Natural killer cell (primary cell): ENCODE data around the gene CPAMD8. TPM values are rescaled to one million over a fixed set of nuclear protein-coding genes. Genes with fewer than 3 reads are reported as not detected.

Experiments used
- ATAC-seq, 3 donors: fragments of 150-1000 bp in 2 of 3; fragments of 200-7000 bp in 1 of 3; cut with Tn5 transposase; 1 replicate in 1 of 3; 2 replicates in 2 of 3; pipeline ENCODE4 v1.10.0; 2021; ENCODE audit warnings: mild to moderate bottlenecking in 2 of 3, moderate library complexity in 2 of 3
- DNase-seq, 2 donors: peaks; one replicate each; pipeline versions ENCODE4 v3.0.0 to v3.0.0-alpha.2; 2013 to 2021; ENCODE audit warnings: mixed read lengths in 1 of 2
- H3K27ac ChIP-seq: one replicate; pipeline ENCODE4 v1.5.1; 2013; ENCODE audit warnings: mild to moderate bottlenecking, low read length
- H3K27me3 ChIP-seq: one replicate; pipeline ENCODE4 v1.6.1; 2013; ENCODE audit warnings: low read length; ENCODE audit not compliant: control insufficient read depth, insufficient read depth
- H3K36me3 ChIP-seq: one replicate; pipeline ENCODE4 v1.6.1; 2013; ENCODE audit warnings: low read length; ENCODE audit not compliant: control insufficient read depth, insufficient read depth
- H3K4me1 ChIP-seq: one replicate; pipeline ENCODE4 v1.6.1; 2013; ENCODE audit warnings: low read length; ENCODE audit not compliant: control insufficient read depth, insufficient read depth
- H3K4me3 ChIP-seq: one replicate; pipeline ENCODE4 v1.5.1; 2013; ENCODE audit warnings: low read length
- H3K9me3 ChIP-seq: one replicate; pipeline ENCODE4 v1.6.1; 2013; ENCODE audit warnings: low read length; ENCODE audit not compliant: control insufficient read depth, insufficient read depth
- H3K27ac Mint-ChIP-seq, 2 donors: one replicate each; pipeline ENCODE4 v1.8.0; 2022; ENCODE audit warnings: mild to moderate bottlenecking in 2 of 2, mixed read lengths in 2 of 2, moderate library complexity in 1 of 2
- H3K27me3 Mint-ChIP-seq, 2 donors: one replicate each; pipeline ENCODE4 v1.8.0; 2022; ENCODE audit warnings: low read depth in 2 of 2, mixed read lengths in 2 of 2
- H3K36me3 Mint-ChIP-seq: one replicate; pipeline ENCODE4 v1.8.0; 2022; ENCODE audit warnings: mixed read lengths
- H3K4me1 Mint-ChIP-seq, 2 donors: one replicate each; pipeline ENCODE4 v1.8.0; 2022; ENCODE audit warnings: mixed read lengths in 2 of 2
- H3K4me3 Mint-ChIP-seq: one replicate; pipeline ENCODE4 v1.8.0; 2022; ENCODE audit warnings: mild to moderate bottlenecking, moderate library complexity, mixed read lengths
- H3K9me3 Mint-ChIP-seq, 2 donors: one replicate each; pipeline ENCODE4 v1.8.0; 2022; ENCODE audit warnings: mixed read lengths in 2 of 2
- CTCF ChIP-seq: fragments of 200-600 bp; IDR thresholded peaks from one replicate; pipeline ENCODE4 v1.8.0; 2022; ENCODE audit warnings: antibody characterized with exemption
- WGBS: methylation state at CpG from one replicate; pipeline ENCODE4 v1.1.7; 2013; ENCODE audit warnings: missing lambda C conversion rate; ENCODE audit not compliant: insufficient coverage; 5-methylcytosine and 5-hydroxymethylcytosine counted together
- intact Hi-C: fragments of 100-400 bp; cut with micrococcal nuclease; formaldehyde crosslinking; loops from one replicate; pipeline ENCODE4 v1.14.2; 2022
- total RNA-seq, 4 donors: library from RNA; stranded (reverse); fragments of 120-200 nt in 1 of 4; gene quantifications; one replicate each; pipeline versions ENCODE4 v1.2.3 to v1.2.4, GENCODE V29; 2013 to 2022

Gene CPAMD8
- total RNA-seq, 3 donors from 2014 or later (not counting 1 experiment from before 2014, with no cell fraction given): 3.6 to 4.9 (median 4.7) TPM

DNA sequence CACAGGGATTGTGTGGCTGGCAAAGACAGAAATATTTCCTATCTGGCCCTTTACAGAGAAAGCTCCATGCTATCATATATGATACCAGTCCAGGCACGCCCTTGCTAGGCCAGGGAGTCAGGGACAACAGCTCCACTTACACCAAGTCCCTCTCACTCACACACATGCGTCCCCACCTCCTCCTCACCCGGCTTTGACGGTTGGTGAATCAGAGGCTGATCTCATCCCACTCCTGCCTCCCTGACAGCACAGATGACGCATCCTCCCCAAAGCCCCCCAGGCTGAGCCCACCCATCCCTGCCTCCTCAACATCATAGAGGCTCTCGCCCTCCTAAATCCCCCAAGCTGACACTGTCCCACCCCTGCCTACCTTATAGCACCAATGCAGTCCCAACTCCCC lies 75.1 kb downstream of the CPAMD8 start:
- no peaks in the 10 kb centered on the region for H3K36me3 ChIP-seq
- H3K4me1 Mint-ChIP-seq: no peaks in the 10 kb centered on the region
- H3K4me3 Mint-ChIP-seq: no peak overlapping the region
- H3K27ac Mint-ChIP-seq: no peak overlapping the region
- H3K4me3 ChIP-seq: no peak overlapping the region
- ATAC-seq (no peak), DNase-seq (no peak)
- H3K9me3 Mint-ChIP-seq: peaks cover 0 to 2% of the 10 kb centered on the region in 2 donors
- H3K27me3 Mint-ChIP-seq: peaks cover 7 to 29% of the 10 kb centered on the region in 2 donors
- no peaks in the 10 kb centered on the region for H3K9me3 ChIP-seq
- H3K27ac ChIP-seq: no peak overlapping the region
- TF ChIP-seq CTCF: no peak
- intact Hi-C loops: no loop called here
- WGBS: 90% methylated on average over 6 of the region's 6 CpGs
- no peaks in the 10 kb centered on the region for H3K36me3 Mint-ChIP-seq
- H3K27me3 ChIP-seq: no peaks in the 10 kb centered on the region
- no peaks in the 10 kb centered on the region for H3K4me1 ChIP-seq

DNA sequence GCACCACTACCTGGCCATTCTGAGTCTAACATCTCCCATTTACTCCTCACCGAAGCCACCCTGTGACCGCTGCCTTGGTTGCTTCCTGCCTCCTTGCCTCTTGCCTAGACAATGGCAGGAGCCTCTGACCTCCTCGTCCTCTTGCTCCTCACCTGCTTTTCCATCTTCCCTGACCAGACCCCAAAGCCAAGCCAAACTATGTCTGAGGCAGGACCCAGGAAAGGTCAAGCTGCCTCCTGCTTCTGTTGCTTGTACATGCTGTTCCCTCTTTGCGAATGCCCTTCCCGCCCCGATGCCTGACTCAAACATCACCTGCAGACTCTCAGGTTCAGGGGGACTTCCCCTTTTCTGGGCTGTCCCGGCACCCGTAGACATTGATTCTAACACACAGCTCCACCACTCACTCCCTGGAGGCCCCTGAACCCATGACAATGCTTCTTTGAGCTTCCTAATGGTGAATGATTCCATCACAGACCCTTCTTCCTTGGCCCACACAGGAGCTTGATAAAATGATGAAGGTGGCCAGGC lies 77.0 kb downstream of the CPAMD8 start:
- no peaks in the 10 kb centered on the region for H3K9me3 ChIP-seq
- Mint-ChIP-seq H3K4me3 (no peak overlapping the region), H3K27ac (no peak overlapping the region), H3K9me3 (peaks cover 0 to 2% of the 10 kb centered on the region in 2 donors), H3K4me1 (no peaks in the 10 kb centered on the region), H3K36me3 (no peaks in the 10 kb centered on the region), H3K27me3 (peaks cover 4 to 29% of the 10 kb centered on the region in 2 donors)
- no peak for ATAC-seq
- H3K36me3 ChIP-seq: no peaks in the 10 kb centered on the region
- TF ChIP-seq CTCF: no peak
- intact Hi-C loops: no loop called here
- DNase-seq: no peak
- no peak overlapping the region for H3K27ac ChIP-seq
- no peaks in the 10 kb centered on the region for H3K27me3 ChIP-seq
- no peak overlapping the region for H3K4me3 ChIP-seq
- WGBS: 78% methylated on average over 8 of the region's 8 CpGs
- H3K4me1 ChIP-seq: no peaks in the 10 kb centered on the region

GRCh38 chr19:16946951-16947940 lies 79.4 kb downstream of the CPAMD8 start:
- DNase-seq: no peak
- H3K4me1 ChIP-seq: no peaks in the 10 kb centered on the region
- no peaks in the 10 kb centered on the region for H3K9me3 ChIP-seq
- Mint-ChIP-seq H3K4me1 (no peaks in the 10 kb centered on the region), H3K27ac (no peak overlapping the region), H3K27me3 (peaks cover 4 to 11% of the 10 kb centered on the region in 2 donors), H3K4me3 (no peak overlapping the region), H3K36me3 (no peaks in the 10 kb centered on the region), H3K9me3 (no peaks in the 10 kb centered on the region)
- no peak overlapping the region for H3K4me3 ChIP-seq
- ATAC-seq: no peak
- H3K36me3 ChIP-seq: no peaks in the 10 kb centered on the region
- WGBS: 93% methylated on average over 16 of the region's 16 CpGs
- intact Hi-C loops: no loop called here
- no peaks in the 10 kb centered on the region for H3K27me3 ChIP-seq
- no peak for TF ChIP-seq CTCF
- H3K27ac ChIP-seq: no peak overlapping the region
